ENCODE measurements around the gene AKNA.

The AKNA gene

GRCh38 chr9:114312513-114312875, 75.3 kb downstream of the AKNA start:
- Histone ChIP-seq H3K36me3 (ENCODE audit: control insufficient read depth, insufficient read depth, low read length) (0 out of 2 replicates have a peak, but pooled peaks cover 2% of the 10 kb centered on the region), H3K27ac (ENCODE audit: low read length) (no peak overlapping the region), H3K9me3 (ENCODE audit: control insufficient read depth, insufficient read depth, low read length) (no peaks in the 10 kb centered on the region), H3K4me1 (ENCODE audit: control insufficient read depth, insufficient read depth, low read length) (no peaks in the 10 kb centered on the region; the same call in 1 of the 2 replicates), H3K4me3 (ENCODE audit: low read length) (no peak overlapping the region), H3K27me3 (ENCODE audit: control insufficient read depth, insufficient read depth, low read length) (no peaks in the 10 kb centered on the region)
- DNase-seq (ENCODE audit: low read depth, low spot score): no peak
- WGBS (ENCODE audit: insufficient coverage, insufficient read length): no CpG with 5 or more reads among the region's 8 CpGs

- Histone ChIP-seq H3K4me1 (ENCODE audit: control insufficient read depth, insufficient read depth, low read length) (no peaks in the 10 kb centered on the region; the same call in 1 of the 2 replicates), H3K4me3 (ENCODE audit: low read length) (no peak overlapping the region), H3K27me3 (ENCODE audit: control insufficient read depth, insufficient read depth, low read length) (no peaks in the 10 kb centered on the region), H3K36me3 (ENCODE audit: control insufficient read depth, insufficient read depth, low read length) (0 out of 2 replicates have a peak, but pooled peaks cover 2% of the 10 kb centered on the region), H3K27ac (ENCODE audit: low read length) (no peak overlapping the region), H3K9me3 (ENCODE audit: control insufficient read depth, insufficient read depth, low read length) (no peaks in the 10 kb centered on the region)
- no peak for DNase-seq (ENCODE audit: low read depth, low spot score)
- WGBS (ENCODE audit: insufficient coverage, insufficient read length): 100% methylated on average over 1 of the region's 28 CpGs
Measured at GRCh38 chr9:114311571-114312512, 75.9 kb downstream of the AKNA start.

DNA sequence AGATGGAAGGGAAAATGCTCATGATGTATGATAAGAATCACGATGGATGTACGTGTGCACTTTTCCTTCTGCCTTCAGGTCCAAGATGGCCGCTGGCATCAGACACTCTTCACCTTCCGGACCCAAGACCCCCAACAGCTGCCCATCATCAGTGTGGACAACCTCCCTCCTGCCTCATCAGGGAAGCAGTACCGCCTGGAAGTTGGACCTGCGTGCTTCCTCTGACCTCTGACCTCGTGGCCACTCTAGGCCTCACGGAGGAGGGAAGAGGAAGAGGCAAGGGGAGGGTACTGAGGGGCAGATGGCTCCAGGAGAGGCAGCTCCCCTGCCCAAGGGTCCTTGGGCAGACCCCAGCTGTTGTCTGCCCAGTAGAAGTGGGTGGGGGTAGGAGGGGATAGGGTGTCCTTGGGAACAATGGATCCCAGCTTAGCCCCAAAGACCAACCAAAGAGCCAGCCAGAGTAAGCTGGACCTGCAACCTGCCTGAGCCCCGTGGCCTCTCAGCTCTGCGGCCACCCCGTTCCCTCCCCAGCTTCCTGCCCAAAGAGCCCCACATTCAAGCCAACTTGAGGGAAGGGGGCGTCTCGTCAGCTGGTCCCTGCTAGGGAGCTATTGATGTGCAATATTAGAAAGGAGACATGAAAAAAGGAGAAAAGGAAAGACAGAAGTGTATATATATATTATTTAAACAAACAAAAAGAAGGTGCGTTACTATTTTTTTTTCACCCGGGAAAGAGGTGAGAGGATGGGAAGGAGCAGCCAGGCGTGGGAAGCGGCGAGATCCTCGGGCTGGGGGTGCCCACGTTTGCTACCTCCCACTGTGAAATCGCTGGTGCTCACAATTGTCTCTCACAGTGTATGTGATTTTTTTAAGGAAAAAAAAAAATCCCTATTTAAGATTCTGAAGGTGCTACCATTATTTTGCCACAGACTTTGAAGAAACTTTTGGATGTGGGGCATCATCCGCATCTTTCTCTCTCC, 77.0 kb downstream of the AKNA start:
- Histone ChIP-seq H3K4me1 (ENCODE audit: control insufficient read depth, insufficient read depth, low read length) (no peaks in the 10 kb centered on the region; the same call in 1 of the 2 replicates), H3K4me3 (ENCODE audit: low read length) (no peak overlapping the region), H3K9me3 (ENCODE audit: control insufficient read depth, insufficient read depth, low read length) (no peaks in the 10 kb centered on the region), H3K27me3 (ENCODE audit: control insufficient read depth, insufficient read depth, low read length) (no peaks in the 10 kb centered on the region), H3K27ac (ENCODE audit: low read length) (no peak overlapping the region), H3K36me3 (ENCODE audit: control insufficient read depth, insufficient read depth, low read length) (0 out of 2 replicates have a peak, but pooled peaks cover 2% of the 10 kb centered on the region)
- no peak for DNase-seq (ENCODE audit: low read depth, low spot score)
- WGBS (ENCODE audit: insufficient coverage, insufficient read length): no CpG with 5 or more reads among the region's 22 CpGs

GRCh38 chr9:114309096-114309495, 78.7 kb downstream of the AKNA start:
- no peak overlapping the region for H3K27ac ChIP-seq (ENCODE audit: low read length)
- H3K36me3 ChIP-seq (ENCODE audit: control insufficient read depth, insufficient read depth, low read length): 0 out of 2 replicates have a peak, but pooled peaks cover 2% of the 10 kb centered on the region

DNA sequence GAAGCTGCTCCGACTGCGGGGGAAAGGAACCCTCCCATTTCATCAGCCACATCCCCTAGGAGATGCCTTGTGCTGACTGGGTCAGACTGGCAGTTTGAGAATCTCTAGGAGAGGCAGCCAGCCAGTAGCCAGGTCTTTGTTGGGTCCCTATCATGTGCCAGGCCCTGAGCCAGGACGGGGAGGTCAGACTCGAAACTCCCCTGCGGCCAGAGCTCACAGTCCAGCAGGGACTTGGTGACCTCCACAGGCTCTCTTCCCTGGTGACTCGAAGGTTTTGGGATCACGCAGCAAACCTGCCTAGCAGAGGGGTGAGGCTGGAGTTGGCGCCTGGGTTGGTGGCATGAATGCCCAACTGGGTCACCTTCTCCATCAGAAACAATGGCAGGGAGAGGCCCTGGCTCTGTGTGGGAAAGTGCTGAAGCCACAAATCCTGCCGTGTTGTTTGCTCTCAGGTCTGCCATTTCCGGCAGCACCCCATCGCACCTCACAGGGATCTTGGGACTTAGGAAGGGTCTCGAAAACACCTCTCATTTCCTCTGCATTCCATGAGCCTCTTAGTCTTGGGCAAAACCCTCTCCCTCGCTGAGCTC, 79.3 kb downstream of the AKNA start:
- H3K27me3 ChIP-seq (ENCODE audit: control insufficient read depth, insufficient read depth, low read length): no peaks in the 10 kb centered on the region
- WGBS (ENCODE audit: insufficient coverage, insufficient read length): no CpG with 5 or more reads among the region's 13 CpGs
- no peak overlapping the region for H3K4me3 ChIP-seq (ENCODE audit: low read length)
- H3K4me1 ChIP-seq (ENCODE audit: control insufficient read depth, insufficient read depth, low read length): no peaks in the 10 kb centered on the region; the same call in 1 of the 2 replicates
- no peak for DNase-seq (ENCODE audit: low read depth, low spot score)
- H3K9me3 ChIP-seq (ENCODE audit: control insufficient read depth, insufficient read depth, low read length): no peaks in the 10 kb centered on the region
- 0 out of 2 replicates have a peak, but pooled peaks cover 2% of the 10 kb centered on the region for H3K36me3 ChIP-seq (ENCODE audit: control insufficient read depth, insufficient read depth, low read length)
- no peak overlapping the region for H3K27ac ChIP-seq (ENCODE audit: low read length)

More at GRCh38 chr9:114309096-114309495, 78.7 kb downstream of the AKNA start:
- Histone ChIP-seq H3K4me3 (ENCODE audit: low read length) (no peak overlapping the region), H3K4me1 (ENCODE audit: control insufficient read depth, insufficient read depth, low read length) (no peaks in the 10 kb centered on the region; the same call in 1 of the 2 replicates), H3K27me3 (ENCODE audit: control insufficient read depth, insufficient read depth, low read length) (no peaks in the 10 kb centered on the region), H3K9me3 (ENCODE audit: control insufficient read depth, insufficient read depth, low read length) (no peaks in the 10 kb centered on the region)
- WGBS (ENCODE audit: insufficient coverage, insufficient read length): no CpG with 5 or more reads among the region's 13 CpGs
- DNase-seq (ENCODE audit: low read depth, low spot score): no peak

DNA sequence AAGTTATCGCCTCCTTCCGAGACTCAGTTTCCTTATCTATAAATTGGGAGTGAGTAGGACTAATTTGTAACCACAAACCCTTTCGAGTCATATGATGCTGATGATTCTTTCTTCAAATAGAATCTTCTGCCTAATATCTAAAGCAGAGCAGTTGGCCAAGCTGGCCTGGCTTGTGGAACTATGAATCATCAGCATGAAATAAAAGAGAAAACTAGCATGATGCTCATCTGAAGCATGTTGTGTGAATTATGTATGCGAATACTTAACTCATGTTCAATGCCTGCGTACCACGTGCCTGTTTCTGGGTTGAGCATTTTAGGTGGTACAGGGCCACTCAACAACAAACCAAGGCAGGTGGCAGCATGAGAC, 79.9 kb downstream of the AKNA start:
- no peak overlapping the region for H3K27ac ChIP-seq (ENCODE audit: low read length)
- H3K36me3 ChIP-seq (ENCODE audit: control insufficient read depth, insufficient read depth, low read length): 0 out of 2 replicates have a peak, but pooled peaks cover 2% of the 10 kb centered on the region
- no peaks in the 10 kb centered on the region; the same call in 1 of the 2 replicates for H3K4me1 ChIP-seq (ENCODE audit: control insufficient read depth, insufficient read depth, low read length)
- no peaks in the 10 kb centered on the region for H3K27me3 ChIP-seq (ENCODE audit: control insufficient read depth, insufficient read depth, low read length)
- WGBS (ENCODE audit: insufficient coverage, insufficient read length): no CpG with 5 or more reads among the region's 6 CpGs
- no peaks in the 10 kb centered on the region for H3K9me3 ChIP-seq (ENCODE audit: control insufficient read depth, insufficient read depth, low read length)
- no peak for DNase-seq (ENCODE audit: low read depth, low spot score)
- H3K4me3 ChIP-seq (ENCODE audit: low read length): no peak overlapping the region

DNA sequence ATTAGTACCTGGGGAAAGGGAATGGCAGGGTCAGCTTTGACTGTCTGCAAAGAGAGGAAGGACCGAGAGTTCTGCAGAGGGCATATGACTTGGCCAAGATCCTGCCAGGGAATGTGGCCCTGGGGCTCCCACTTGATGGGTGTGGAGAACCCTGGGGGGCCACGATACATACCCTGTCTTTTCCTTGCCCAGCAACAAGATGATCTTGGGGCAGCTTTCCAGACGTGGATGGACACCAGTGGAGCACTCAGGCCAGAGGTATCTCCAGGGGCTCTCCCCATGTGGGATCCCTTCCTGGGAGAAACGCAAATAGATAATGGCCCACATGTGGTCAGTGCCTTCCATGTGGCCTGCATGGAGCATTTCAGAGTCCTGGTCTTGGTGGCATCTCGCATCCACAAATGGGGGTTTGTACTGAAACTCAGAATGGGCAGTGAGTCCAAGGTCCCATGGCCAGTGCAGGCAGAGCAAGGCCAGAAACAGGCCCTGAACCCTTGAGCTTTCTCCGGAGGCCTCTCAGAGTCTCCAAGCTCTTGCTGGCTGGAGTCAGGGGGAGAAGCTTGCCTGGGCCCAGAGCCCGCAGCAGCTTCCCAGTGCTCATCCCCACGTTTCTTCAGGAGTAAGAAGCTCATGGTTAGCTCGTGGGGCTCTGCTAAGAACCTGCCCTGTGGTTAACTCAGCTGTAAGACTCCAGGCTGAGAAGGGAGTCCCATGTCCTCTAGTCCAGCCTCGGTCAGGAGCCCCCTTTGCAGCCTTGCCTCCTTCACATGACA, 83.2 kb downstream of the AKNA start:
- no peaks in the 10 kb centered on the region; the same call in 1 of the 2 replicates for H3K4me1 ChIP-seq (ENCODE audit: control insufficient read depth, insufficient read depth, low read length)
- no peak overlapping the region for H3K27ac ChIP-seq (ENCODE audit: low read length)
- peaks cover 2% of the 10 kb centered on the region; the same call in 1 of the 2 replicates for H3K36me3 ChIP-seq (ENCODE audit: control insufficient read depth, insufficient read depth, low read length)
- H3K9me3 ChIP-seq (ENCODE audit: control insufficient read depth, insufficient read depth, low read length): no peaks in the 10 kb centered on the region
- no CpG with 5 or more reads among the region's 10 CpGs for WGBS (ENCODE audit: insufficient coverage, insufficient read length)
- H3K4me3 ChIP-seq (ENCODE audit: low read length): no peak overlapping the region
- no peak for DNase-seq (ENCODE audit: low read depth, low spot score)
- H3K27me3 ChIP-seq (ENCODE audit: control insufficient read depth, insufficient read depth, low read length): no peaks in the 10 kb centered on the region

GRCh38 chr9:114303977-114304376, 83.8 kb downstream of the AKNA start:
- peaks cover 2% of the 10 kb centered on the region; the same call in 1 of the 2 replicates for H3K36me3 ChIP-seq (ENCODE audit: control insufficient read depth, insufficient read depth, low read length)
- WGBS (ENCODE audit: insufficient coverage, insufficient read length): no CpG with 5 or more reads among the region's 4 CpGs

DNA sequence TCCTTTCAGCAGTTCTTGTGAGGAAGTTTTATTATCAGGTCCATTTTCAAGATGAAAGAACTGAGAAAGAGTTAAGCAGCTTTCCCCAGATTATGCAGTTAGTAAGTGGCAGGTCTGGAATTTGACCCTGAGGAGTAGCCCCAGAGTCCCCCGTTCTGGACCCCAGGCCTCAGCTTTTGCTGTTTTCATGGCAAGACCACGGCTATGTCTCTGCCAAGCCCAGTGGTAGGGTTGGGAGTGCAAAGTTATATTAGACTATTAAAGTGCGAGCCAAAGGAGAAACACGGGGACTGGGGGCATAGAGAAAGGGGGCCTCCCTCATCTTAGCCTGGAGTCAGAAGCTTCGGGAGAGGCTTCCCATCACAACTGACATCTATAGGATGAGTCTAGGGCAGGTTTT, 84.2 kb downstream of the AKNA start:
- Histone ChIP-seq H3K4me1 (ENCODE audit: control insufficient read depth, insufficient read depth, low read length) (no peaks in the 10 kb centered on the region; the same call in 1 of the 2 replicates), H3K27me3 (ENCODE audit: control insufficient read depth, insufficient read depth, low read length) (no peaks in the 10 kb centered on the region), H3K27ac (ENCODE audit: low read length) (no peak overlapping the region), H3K4me3 (ENCODE audit: low read length) (no peak overlapping the region), H3K9me3 (ENCODE audit: control insufficient read depth, insufficient read depth, low read length) (no peaks in the 10 kb centered on the region), H3K36me3 (ENCODE audit: control insufficient read depth, insufficient read depth, low read length) (peaks cover 2% of the 10 kb centered on the region; the same call in 1 of the 2 replicates)
- WGBS (ENCODE audit: insufficient coverage, insufficient read length): no CpG with 5 or more reads among the region's 5 CpGs
- no peak for DNase-seq (ENCODE audit: low read depth, low spot score)

More at GRCh38 chr9:114303977-114304376, 83.8 kb downstream of the AKNA start:
- H3K4me3 ChIP-seq (ENCODE audit: low read length): no peak overlapping the region
- H3K4me1 ChIP-seq (ENCODE audit: control insufficient read depth, insufficient read depth, low read length): no peaks in the 10 kb centered on the region; the same call in 1 of the 2 replicates
- no peak for DNase-seq (ENCODE audit: low read depth, low spot score)
- no peaks in the 10 kb centered on the region for H3K27me3 ChIP-seq (ENCODE audit: control insufficient read depth, insufficient read depth, low read length)
- no peak overlapping the region for H3K27ac ChIP-seq (ENCODE audit: low read length)
- H3K9me3 ChIP-seq (ENCODE audit: control insufficient read depth, insufficient read depth, low read length): no peaks in the 10 kb centered on the region

Measured in iPS DF 6.9 (cell line).